Right lung (tissue), 5 donors: ENCODE measurements around the gene ACOT11. TPM values are rescaled to one million over a fixed set of nuclear protein-coding genes. Genes with fewer than 3 reads are reported as not detected.

Experiments used
- DNase-seq, 2 donors: peaks; one replicate each; pipeline ENCODE4 v3.0.0-alpha.2; 2013
- polyA plus RNA-seq, 5 donors: library from polyadenylated mRNA; unstranded; fragments of 120-200 nt; gene quantifications; one replicate each; pipeline versions ENCODE4 v1.2.1 to v1.2.3, GENCODE V29; 2013; ENCODE audit warnings: inconsistent platforms in 1 of 5, low replicate concordance in 1 of 5; ENCODE audit not compliant: insufficient read length in 5 of 5, insufficient read depth in 1 of 5

ACOT11 gene
- polyA plus RNA-seq, 5 donors, result 8.6 to 15.1 (median 9.9) TPM

GRCh38 chr1:54559771-54560231 lies 11.8 kb downstream of the ACOT11 start:
- no peak for DNase-seq

GRCh38 chr1:54564312-54565112 lies 16.5 kb downstream of the ACOT11 start:
- no peak for DNase-seq

- DNase-seq, result no peak
These were observed 17.1 kb downstream of the ACOT11 start for GRCh38 chr1:54565113-54565501.

GRCh38 chr1:54566438-54567141 lies 18.6 kb downstream of the ACOT11 start:
- DNase-seq, result no peak

- no peak for DNase-seq
These were observed 19.9 kb downstream of the ACOT11 start for GRCh38 chr1:54567961-54568360.

- DNase-seq, result no peak
These were observed 21.3 kb downstream of the ACOT11 start for GRCh38 chr1:54569339-54569738.

- no peak for DNase-seq
These were observed 22.1 kb downstream of the ACOT11 start for GRCh38 chr1:54570161-54570560.

GRCh38 chr1:54571326-54571725 lies 23.3 kb downstream of the ACOT11 start:
- DNase-seq, result no peak

- DNase-seq, result no peak
These were observed 23.9 kb downstream of the ACOT11 start for GRCh38 chr1:54571803-54572541.

GRCh38 chr1:54572542-54572850 lies 24.5 kb downstream of the ACOT11 start:
- no peak for DNase-seq

GRCh38 chr1:54574158-54574778 lies 26.2 kb downstream of the ACOT11 start:
- no peak for DNase-seq

GRCh38 chr1:54575161-54575560 lies 27.1 kb downstream of the ACOT11 start:
- DNase-seq, result no peak

- DNase-seq, result no peak
These were observed 27.7 kb downstream of the ACOT11 start for GRCh38 chr1:54575605-54576290.

GRCh38 chr1:54577612-54578011 lies 29.6 kb downstream of the ACOT11 start:
- peak; percentile 52 to 61 for DNase-seq

GRCh38 chr1:54579337-54579781 lies 31.3 kb downstream of the ACOT11 start:
- DNase-seq, result peak in 1 of 2 donors; percentile 45

- no peak for DNase-seq
These were observed 33.0 kb downstream of the ACOT11 start for GRCh38 chr1:54580856-54581550.

GRCh38 chr1:54581621-54582035 lies 33.6 kb downstream of the ACOT11 start:
- DNase-seq, result peak; percentile 63 to 67

- DNase-seq, result no peak
These were observed 34.7 kb downstream of the ACOT11 start for GRCh38 chr1:54582566-54583306.

GRCh38 chr1:54583307-54583686 lies 35.3 kb downstream of the ACOT11 start:
- DNase-seq, result no peak

- DNase-seq, result no peak
These were observed 35.8 kb downstream of the ACOT11 start for GRCh38 chr1:54583871-54584270.
